HL-60 (cell line): Measurements from ENCODE around the gene PLCD1.

ENCODE experiments used
- DNase-seq, 2 experiments: peaks; one replicate each; pipeline ENCODE4 v3.0.0-alpha.2; 2010 to 2020; ENCODE audit warnings: low read depth in 1 of 2, low spot score in 1 of 2
- H3K27ac ChIP-seq: fragments of 250-450 bp; sonication (Bioruptor Pico); replicated peaks from 2 replicates; pipeline ENCODE4 v1.5.1; 2020; ENCODE audit warnings: mild to moderate bottlenecking, moderate library complexity
- H3K27me3 ChIP-seq: fragments of 250-450 bp; sonication (Bioruptor Pico); 2 replicates; pipeline ENCODE4 v1.5.1; 2021; ENCODE audit warnings: mild to moderate bottlenecking, moderate library complexity; ENCODE audit not compliant: insufficient read depth, poor library complexity, severe bottlenecking
- H3K4me3 ChIP-seq: replicated peaks from 2 replicates; pipeline ENCODE4 v1.5.1; 2011; ENCODE audit warnings: mild to moderate bottlenecking, control low read depth, low read length; ENCODE audit not compliant: insufficient read depth
- CTCF ChIP-seq: IDR thresholded peaks from one replicate; pipeline ENCODE4 v1.5.1; 2011; ENCODE audit warnings: low read length, control low read depth, inconsistent platforms; ENCODE audit not compliant: insufficient read depth
- GABPA ChIP-seq: IDR thresholded peaks from 2 replicates; pipeline ENCODE4 v1.6.1; 2012; ENCODE audit warnings: low read depth
- POLR2AphosphoS5 ChIP-seq: IDR thresholded peaks from 2 replicates; pipeline ENCODE4 v1.6.1; 2012; ENCODE audit warnings: low read depth
- REST ChIP-seq: IDR thresholded peaks from 2 replicates; pipeline ENCODE4 v1.6.1; 2012; ENCODE audit warnings: low read depth; ENCODE audit not compliant: insufficient replicate concordance
- SPI1 ChIP-seq: IDR thresholded peaks from 2 replicates; pipeline ENCODE4 v1.6.1; 2012; ENCODE audit warnings: low read depth, mild to moderate bottlenecking, borderline replicate concordance

PLCD1 gene

GRCh38 chr3:38016847-38017444 lies 12.5 kb downstream of the PLCD1 start:
- H3K27me3 ChIP-seq, result no peaks in the 10 kb centered on the region
- TF ChIP-seq REST, result no peak
- no peak for TF ChIP-seq GABPA
- DNase-seq, result no peak
- no peak overlapping the region for H3K4me3 ChIP-seq
- no peak overlapping the region for H3K27ac ChIP-seq

- H3K27me3 ChIP-seq, result no peaks in the 10 kb centered on the region
- no peak overlapping the region for H3K27ac ChIP-seq
- DNase-seq, result no peak
- H3K4me3 ChIP-seq, result no peak overlapping the region
- TF ChIP-seq POLR2AphosphoS5, result no peak
- TF ChIP-seq SPI1, result no peak
- no peak for TF ChIP-seq GABPA
- TF ChIP-seq CTCF, result no peak
- TF ChIP-seq REST, result no peak
Measured at GRCh38 chr3:38016410-38016809, 13.0 kb downstream of the PLCD1 start.

GRCh38 chr3:38015984-38016383 lies 13.5 kb downstream of the PLCD1 start:
- no peak for TF ChIP-seq POLR2AphosphoS5
- no peak for TF ChIP-seq REST
- TF ChIP-seq GABPA, result no peak
- no peak for TF ChIP-seq SPI1
- TF ChIP-seq CTCF, result no peak
- no peak for DNase-seq
- H3K27me3 ChIP-seq, result no peaks in the 10 kb centered on the region
- H3K27ac ChIP-seq, result no peak overlapping the region
- H3K4me3 ChIP-seq, result no peak overlapping the region

- DNase-seq, result no peak
- Histone ChIP-seq H3K27ac (no peak overlapping the region), H3K27me3 (no peaks in the 10 kb centered on the region), H3K4me3 (no peak overlapping the region)
- TF ChIP-seq CTCF (no peak), REST (no peak), GABPA (no peak), SPI1 (no peak), POLR2AphosphoS5 (no peak)
Measured at GRCh38 chr3:38015485-38015884, 14.0 kb downstream of the PLCD1 start.
